Muscle layer of colon (tissue), 2 donors: Measurements from ENCODE around the gene NFIX.
A peak's percentile ranks its signal among the peaks of the same experiment; 100 is the strongest.
"Not testable (repeated sequence)": the region's sequence is repeated elsewhere in the genome, so short reads cannot be mapped to it uniquely, and the experiment has no call there.

Experiments
- H3K27ac ChIP-seq: one replicate; pipeline ENCODE4 v1.7.0; 2013; ENCODE audit warnings: low read depth, mild to moderate bottlenecking, low read length, moderate library complexity
- H3K27me3 ChIP-seq, 2 donors: one replicate each; pipeline ENCODE4 v1.7.0; 2013; ENCODE audit warnings: low read length in 2 of 2, mild to moderate bottlenecking in 2 of 2; ENCODE audit not compliant: insufficient read depth in 2 of 2, control insufficient read depth in 1 of 2
- H3K36me3 ChIP-seq: one replicate; pipeline ENCODE4 v1.7.0; 2013; ENCODE audit warnings: mild to moderate bottlenecking, low read length; ENCODE audit not compliant: insufficient read depth
- H3K4me1 ChIP-seq: one replicate; pipeline ENCODE4 v1.7.0; 2013; ENCODE audit warnings: mild to moderate bottlenecking, low read length; ENCODE audit not compliant: insufficient read depth
- H3K4me3 ChIP-seq, 2 donors: one replicate each; pipeline ENCODE4 v1.7.0; 2013; ENCODE audit warnings: low read length in 2 of 2, low read depth in 1 of 2, mild to moderate bottlenecking in 1 of 2, moderate library complexity in 1 of 2
- H3K9ac ChIP-seq: one replicate; pipeline ENCODE4 v1.7.0; 2013; ENCODE audit warnings: low read length
- H3K9me3 ChIP-seq: one replicate; pipeline ENCODE4 v1.7.0; 2013; ENCODE audit warnings: mild to moderate bottlenecking, low read length
- donor health status: abdominal sarcoma.
- donor health status: Adenocarcinoma of cecum.

NFIX gene

GRCh38 chr19:12953138-12953798, 42.0 kb upstream of the NFIX start:
- H3K9me3 ChIP-seq = no peaks in the 10 kb centered on the region
- no peaks in the 10 kb centered on the region for H3K27me3 ChIP-seq
- H3K27ac ChIP-seq = peak overlapping the region; percentile 49
- peaks cover 52% of the 10 kb centered on the region for H3K36me3 ChIP-seq
- H3K9ac ChIP-seq = no peak overlapping the region
- H3K4me3 ChIP-seq = no peak overlapping the region
- peaks cover 12% of the 10 kb centered on the region for H3K4me1 ChIP-seq

DNA sequence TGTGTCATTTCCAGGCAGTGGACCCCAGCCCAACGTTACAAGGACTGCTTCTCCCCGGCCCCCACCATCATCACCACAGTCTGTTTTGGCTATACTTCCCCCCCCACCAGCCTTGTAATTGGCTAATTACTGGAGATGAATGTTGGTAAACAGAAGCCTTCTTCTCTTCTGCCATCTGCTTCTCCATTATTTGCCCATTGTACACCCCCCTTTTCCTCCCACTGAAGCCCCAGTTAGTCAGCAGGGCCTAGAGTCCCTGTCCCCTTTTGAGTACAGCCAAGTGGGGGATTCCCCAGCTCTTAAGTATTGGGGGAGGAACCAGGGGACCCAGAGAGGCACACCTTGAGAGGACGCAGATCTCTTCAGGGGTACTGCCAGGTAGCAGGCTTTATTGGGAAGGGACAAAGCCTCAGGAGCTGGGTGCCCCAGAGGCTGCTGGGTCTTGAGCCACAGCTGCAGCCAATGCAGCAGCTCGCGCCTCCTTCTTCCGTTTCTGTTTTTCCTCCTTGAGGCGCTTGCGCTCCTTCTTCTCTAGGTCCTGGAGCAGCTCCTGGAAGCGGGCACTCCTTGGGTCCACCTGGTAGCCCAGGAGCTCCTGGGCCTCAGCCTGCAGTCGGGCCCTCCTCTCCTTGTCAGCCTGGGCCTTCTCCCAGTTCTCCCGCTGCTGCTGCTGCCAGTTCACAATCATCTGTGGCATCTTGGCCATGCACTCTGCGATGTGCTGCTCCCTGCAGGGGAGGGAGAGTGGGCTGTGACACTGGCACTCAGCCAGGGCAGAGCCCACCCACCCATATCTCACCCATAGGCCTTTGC, 41.3 kb upstream of the NFIX start:
- no peaks in the 10 kb centered on the region for H3K27me3 ChIP-seq
- H3K27ac ChIP-seq = peak overlapping the region; percentile 49
- peaks cover 12% of the 10 kb centered on the region for H3K4me1 ChIP-seq
- H3K9me3 ChIP-seq = no peaks in the 10 kb centered on the region
- H3K9ac ChIP-seq = no peak overlapping the region
- H3K4me3 ChIP-seq = no peak overlapping the region
- peaks cover 44% of the 10 kb centered on the region for H3K36me3 ChIP-seq

GRCh38 chr19:12954612-12954962, 40.7 kb upstream of the NFIX start:
- Histone ChIP-seq H3K27me3 (no peaks in the 10 kb centered on the region), H3K4me1 (peaks cover 12% of the 10 kb centered on the region), H3K9me3 (no peaks in the 10 kb centered on the region), H3K4me3 (no peak overlapping the region), H3K9ac (no peak overlapping the region), H3K27ac (no peak overlapping the region), H3K36me3 (peaks cover 38% of the 10 kb centered on the region)

DNA sequence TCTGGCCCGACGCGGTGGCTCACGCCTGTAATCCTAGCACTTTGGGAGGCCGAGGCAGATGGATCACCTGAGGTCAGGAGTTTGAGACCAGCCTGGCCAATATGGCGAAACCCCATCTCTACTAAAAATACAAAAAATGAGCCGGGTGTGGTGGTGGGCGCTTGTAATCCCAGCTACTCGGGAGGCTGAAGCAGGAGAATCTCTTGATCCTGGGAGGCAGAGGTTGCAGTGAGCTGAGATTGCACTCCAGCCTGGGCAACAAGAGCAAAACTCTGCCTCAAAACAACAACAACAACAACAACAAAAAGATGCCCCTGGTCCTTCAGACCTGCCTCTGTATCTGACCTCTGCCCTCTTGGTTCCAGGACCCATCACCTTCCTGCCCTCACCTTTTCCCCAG, 39.7 kb upstream of the NFIX start:
- H3K9ac ChIP-seq, H3K9me3 ChIP-seq, H3K27me3 ChIP-seq: not testable (repeated sequence)
- Histone ChIP-seq H3K27ac (peak overlapping the region; percentile 32), H3K4me3 (peak overlapping the region in 1 of 2 donors; percentile 6), H3K36me3 (peaks cover 31% of the 10 kb centered on the region), H3K4me1 (peaks cover 12% of the 10 kb centered on the region)

DNA sequence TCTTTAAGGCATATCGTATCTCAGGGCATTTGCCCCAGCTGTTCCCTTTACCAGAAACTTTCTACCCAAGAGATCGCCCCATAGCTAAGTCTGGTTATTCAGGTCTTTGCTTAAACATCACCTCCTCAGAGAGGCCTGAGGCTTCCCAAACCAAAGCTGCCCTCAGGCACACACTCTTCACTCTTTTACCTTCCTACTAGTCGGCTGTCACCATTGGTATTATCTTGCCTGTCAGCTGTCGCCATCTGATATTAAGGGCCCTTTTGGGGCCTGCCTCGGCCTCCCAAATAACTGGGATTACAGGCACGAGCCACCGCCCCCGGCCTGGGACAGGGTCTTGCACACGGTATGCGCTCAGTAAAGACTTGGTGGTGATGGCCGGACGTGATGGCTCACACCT, 39.3 kb upstream of the NFIX start:
- Histone ChIP-seq H3K27ac (peak overlapping the region; percentile 32), H3K9ac (no peak overlapping the region), H3K9me3 (no peaks in the 10 kb centered on the region), H3K4me3 (peak overlapping the region; percentile 6 to 73), H3K27me3 (no peaks in the 10 kb centered on the region), H3K4me1 (peaks cover 12% of the 10 kb centered on the region), H3K36me3 (peaks cover 31% of the 10 kb centered on the region)

- H3K9me3 ChIP-seq = no peaks in the 10 kb centered on the region
- H3K9ac ChIP-seq = peak within 1 kb of the TSS; percentile 76
- H3K27me3 ChIP-seq = no peaks in the 10 kb centered on the region
- H3K4me3 ChIP-seq = peak within 1 kb of the TSS; percentile 73 to 77
- H3K27ac ChIP-seq = peak within 1 kb of the TSS; percentile 88
- H3K4me1 ChIP-seq = peaks cover 12% of the 10 kb centered on the region
- peaks cover 29% of the 10 kb centered on the region for H3K36me3 ChIP-seq
Measured at GRCh38 chr19:12956446-12957388, 38.6 kb upstream of the NFIX start, which contains the start of gene GADD45GIP1. Gene GADD45GIP1 (minus strand): TSS chr19:12957223. CDS start chr19:12957212, 11 bp downstream.

- not testable (repeated sequence) for H3K9me3 ChIP-seq
- H3K4me1 ChIP-seq = peaks cover 12% of the 10 kb centered on the region
Measured at GRCh38 chr19:12957389-12957952, 37.8 kb upstream of the NFIX start.

DNA sequence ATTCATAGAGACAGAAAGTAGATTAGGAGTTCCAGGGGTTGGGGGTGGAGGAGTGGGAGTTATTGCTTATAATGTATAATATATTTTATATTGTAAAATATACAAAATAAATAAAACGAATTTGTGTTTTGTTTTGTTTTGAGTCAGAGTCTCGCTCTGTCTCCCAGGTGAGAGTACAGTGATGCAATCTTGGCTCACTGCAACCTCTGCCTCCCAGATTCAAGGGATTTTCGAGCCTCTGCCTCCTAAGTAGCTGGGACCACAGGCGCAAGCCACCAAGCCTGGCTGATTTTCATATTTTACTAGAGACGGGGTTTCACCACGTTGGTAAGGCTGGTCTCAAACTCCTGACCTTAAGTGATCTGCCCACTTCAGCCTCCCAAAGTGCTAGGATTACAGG, 35.8 kb upstream of the NFIX start:
- Histone ChIP-seq H3K27ac (no peak overlapping the region), H3K4me3 (no peak overlapping the region), H3K27me3 (no peaks in the 10 kb centered on the region), H3K36me3 (peaks cover 6% of the 10 kb centered on the region), H3K9ac (no peak overlapping the region), H3K4me1 (peaks cover 12% of the 10 kb centered on the region), H3K9me3 (no peaks in the 10 kb centered on the region)

More at GRCh38 chr19:12957389-12957952, 37.8 kb upstream of the NFIX start:
- not testable (repeated sequence) for H3K27me3 ChIP-seq
- H3K9ac ChIP-seq = peak overlapping the region; percentile 76
- H3K4me3 ChIP-seq = peak overlapping the region in 1 of 2 donors; percentile 73
- peak overlapping the region; percentile 88 for H3K27ac ChIP-seq
- H3K36me3 ChIP-seq = peaks cover 22% of the 10 kb centered on the region

DNA sequence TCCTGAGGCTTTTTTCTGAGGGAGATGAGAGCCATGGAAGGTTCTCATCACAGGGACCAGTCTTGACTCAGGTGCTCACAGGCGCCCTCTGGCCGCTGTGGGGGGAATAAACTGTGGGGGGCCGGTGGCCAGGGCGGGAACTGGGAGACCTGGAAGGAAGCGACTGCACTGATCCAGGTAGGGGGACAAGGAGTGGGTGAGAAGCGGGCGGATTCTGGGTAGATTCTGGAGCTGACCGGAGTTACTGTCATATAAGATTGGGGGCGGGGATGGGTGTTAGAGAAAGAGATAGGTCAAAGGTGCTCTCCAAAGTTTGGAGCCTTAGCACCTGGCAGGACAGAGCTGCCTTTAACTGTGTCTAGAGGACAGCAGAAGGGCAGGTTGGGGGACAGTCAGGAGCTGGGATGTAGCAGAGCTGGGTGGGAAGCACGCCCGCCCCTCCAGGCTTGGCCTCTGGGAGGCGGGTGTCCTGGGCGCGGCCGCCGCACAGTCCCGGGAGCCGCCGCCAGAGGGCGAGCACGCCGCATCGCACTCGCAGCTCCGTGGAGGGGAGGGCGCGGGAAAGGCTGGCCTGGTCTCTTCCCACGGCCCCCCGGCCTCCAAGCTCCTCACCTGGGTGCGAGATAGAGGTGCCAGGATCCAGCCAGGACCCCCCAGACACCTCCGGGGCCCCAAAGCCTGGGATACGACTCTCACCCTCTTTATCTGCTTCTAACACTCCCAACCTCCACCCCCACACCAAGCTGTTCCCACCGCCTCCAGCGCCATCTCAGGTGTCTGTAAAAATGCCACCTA, 30.1 kb upstream of the NFIX start:
- Histone ChIP-seq H3K9me3 (no peaks in the 10 kb centered on the region), H3K27me3 (no peaks in the 10 kb centered on the region), H3K9ac (peak overlapping the region; percentile 68), H3K36me3 (no peaks in the 10 kb centered on the region), H3K4me1 (peaks cover 11% of the 10 kb centered on the region), H3K4me3 (peak overlapping the region; percentile 81 to 87), H3K27ac (peak overlapping the region; percentile 66)

GRCh38 chr19:12965812-12966135, 29.5 kb upstream of the NFIX start:
- H3K36me3 ChIP-seq = no peaks in the 10 kb centered on the region
- H3K9ac ChIP-seq = peak overlapping the region; percentile 68
- peaks cover 13% of the 10 kb centered on the region for H3K4me1 ChIP-seq
- no peaks in the 10 kb centered on the region for H3K27me3 ChIP-seq
- H3K9me3 ChIP-seq = no peaks in the 10 kb centered on the region
- H3K4me3 ChIP-seq = peak overlapping the region in 1 of 2 donors; percentile 81
- H3K27ac ChIP-seq = no peak overlapping the region
